Loucy (cell line): ENCODE data around the gene ADAMTS2.

Source experiments
- CTCF ChIP-seq: fragments of 200-600 bp; sonication (generic); conservative IDR thresholded peaks from 2 replicates; pipeline ENCODE4 v1.5.1; 2014; ENCODE audit warnings: mild to moderate bottlenecking, antibody characterized with exemption, low read length
- EZH2phosphoT487 ChIP-seq: fragments of 200-600 bp; IDR thresholded peaks from 2 replicates; pipeline ENCODE4 v1.6.1; 2018; ENCODE audit warnings: antibody characterized with exemption, mild to moderate bottlenecking, moderate library complexity, borderline replicate concordance

GRCh38 chr5:179187229-179187678 is 158.0 kb downstream of the ADAMTS2 start:
- no peak for TF ChIP-seq CTCF
- no peak for TF ChIP-seq EZH2phosphoT487
